HepG2 (cell line): ENCODE measurements around the gene PSD. TPM values are rescaled to one million over a fixed set of nuclear protein-coding genes. Genes with fewer than 3 reads are reported as not detected.

ENCODE experiments used
- AGO2 ChIP-seq: fragments of 200-400 bp; formaldehyde crosslinking; optimal IDR thresholded peaks from 2 replicates; pipeline ENCODE3; 2017; ENCODE audit warnings: mild to moderate bottlenecking, low read depth, low read length, moderate library complexity
- ATAD3A ChIP-seq: sonication (generic); formaldehyde crosslinking; IDR thresholded peaks from 2 replicates; pipeline ENCODE4 v1.4.0; 2020; ENCODE audit warnings: missing genetic modification reagents
- ELF4 ChIP-seq: sonication (generic); formaldehyde crosslinking; IDR thresholded peaks from 2 replicates; pipeline ENCODE4 v1.5.0; 2020; ENCODE audit warnings: missing genetic modification reagents, mild to moderate bottlenecking, moderate library complexity, borderline replicate concordance
- IKZF4 ChIP-seq: sonication (generic); formaldehyde crosslinking; IDR thresholded peaks from 2 replicates; pipeline ENCODE4 v1.5.1; 2020; ENCODE audit warnings: borderline replicate concordance, mild to moderate bottlenecking, low read depth, missing genetic modification reagents; ENCODE audit errors: not compliant biosample characterization
- MED8 ChIP-seq: sonication (generic); formaldehyde crosslinking; IDR thresholded peaks from 2 replicates; pipeline ENCODE4 v1.8.1; 2023; ENCODE audit warnings: mild to moderate bottlenecking, missing genetic modification reagents; ENCODE audit not compliant: insufficient replicate concordance
- MXI1 ChIP-seq: IDR thresholded peaks from 3 replicates; pipeline ENCODE4 v1.6.1; 2012; ENCODE audit warnings: low read depth, low read length, inconsistent platforms, borderline replicate concordance
- NR2F2 ChIP-seq: IDR thresholded peaks from 2 replicates; pipeline ENCODE4 v1.6.1; 2012; ENCODE audit warnings: low read depth, inconsistent platforms, borderline replicate concordance
- POLR2G ChIP-seq: fragments of 200-400 bp; formaldehyde crosslinking; IDR thresholded peaks from 2 replicates; pipeline ENCODE4 v1.6.1; 2018; ENCODE audit warnings: mild to moderate bottlenecking, low read depth, low read length, moderate library complexity
- PPARG ChIP-seq: conservative IDR thresholded peaks from 2 replicates; pipeline ENCODE4 v1.6.1; 2016; ENCODE audit warnings: missing biosample characterization, missing genetic modification reagents
- PTBP1 ChIP-seq: fragments of 200-400 bp; formaldehyde crosslinking; IDR thresholded peaks from 2 replicates; pipeline ENCODE4 v1.6.1; 2018; ENCODE audit warnings: low read length, low read depth; ENCODE audit not compliant: poor library complexity, severe bottlenecking
- SETDB1 ChIP-seq: sonication (generic); formaldehyde crosslinking; IDR thresholded peaks from 2 replicates; pipeline ENCODE4 v1.5.1; 2020; ENCODE audit warnings: missing genetic modification reagents, mild to moderate bottlenecking, borderline replicate concordance
- SP2 ChIP-seq: sonication (generic); formaldehyde crosslinking; IDR thresholded peaks from 2 replicates; pipeline ENCODE4 v1.5.1; 2020; ENCODE audit warnings: mild to moderate bottlenecking, missing genetic modification reagents
- SRSF1 ChIP-seq: fragments of 200-400 bp; formaldehyde crosslinking; optimal IDR thresholded peaks from 2 replicates; pipeline ENCODE3; 2017; ENCODE audit warnings: mild to moderate bottlenecking, low read depth, low read length, moderate library complexity
- SRSF9 ChIP-seq: fragments of 200-400 bp; formaldehyde crosslinking; IDR thresholded peaks from 2 replicates; pipeline ENCODE4 v1.6.1; 2018; ENCODE audit warnings: borderline replicate concordance, mild to moderate bottlenecking, low read depth, low read length; ENCODE audit not compliant: insufficient read depth, poor library complexity, severe bottlenecking
- SSRP1 ChIP-seq: IDR thresholded peaks from 2 replicates; pipeline ENCODE4 v1.6.1; 2016; ENCODE audit warnings: control low read depth
- TBX3 ChIP-seq: fragments of 450-650 bp; IDR thresholded peaks from 2 replicates; pipeline ENCODE4 v1.6.1; 2017; ENCODE audit warnings: antibody characterized with exemption, mild to moderate bottlenecking, inconsistent platforms, borderline replicate concordance
- ZNF142 ChIP-seq: sonication (generic); formaldehyde crosslinking; IDR thresholded peaks from 2 replicates; pipeline ENCODE4 v1.4.0; 2020; ENCODE audit warnings: missing genetic modification reagents
- ZNF33A ChIP-seq: sonication (generic); formaldehyde crosslinking; IDR thresholded peaks from 2 replicates; pipeline ENCODE4 v1.5.1; 2020; ENCODE audit warnings: missing genetic modification reagents, mild to moderate bottlenecking, moderate library complexity, borderline replicate concordance
- ZNF775 ChIP-seq: sonication (generic); formaldehyde crosslinking; IDR thresholded peaks from 2 replicates; pipeline ENCODE4 v1.4.0; 2020; ENCODE audit warnings: missing genetic modification reagents, mild to moderate bottlenecking, moderate library complexity, borderline replicate concordance
- ZNF883 ChIP-seq: sonication (generic); formaldehyde crosslinking; IDR thresholded peaks from 2 replicates; pipeline ENCODE4 v1.5.1; 2020; ENCODE audit warnings: mild to moderate bottlenecking, missing genetic modification reagents; ENCODE audit errors: not compliant biosample characterization
- polyA plus RNA-seq, 8 experiments: library from polyadenylated mRNA; depleted of rRNA in 3 of 8; stranded (reverse) in 7 of 8; unstranded in 1 of 8; fragments of >200 nt; fragmentation: Illumina TruSeq in 4 of 8; extraction: Trizol in 4 of 8; gene quantifications; 2 replicates each; pipeline versions ENCODE4 v1.2.1 to v1.2.3, GENCODE V29; 2011 to 2016; ENCODE audit warnings: low read depth in 4 of 8, missing spikeins in 1 of 8, mixed read lengths in 1 of 8; ENCODE audit not compliant: insufficient read depth in 1 of 8
- total RNA-seq, 5 experiments: library from RNA; depleted of rRNA; stranded (reverse); fragments of >200 nt; fragmentation: Illumina TruSeq; extraction: Trizol; gene quantifications; 2 replicates each; pipeline ENCODE4 v1.2.3, GENCODE V29; 2016; ENCODE audit warnings: low read depth in 1 of 5
- TF ChIP-seq, protein P1 (sequence below), 2 experiments: sonication (generic) in 1 of 2; formaldehyde crosslinking in 1 of 2; IDR thresholded peaks; 2 replicates each; pipeline versions ENCODE4 v1.4.0 to v1.6.1; 2018 to 2020; ENCODE audit warnings: missing genetic modification reagents in 2 of 2, borderline replicate concordance in 1 of 2, low read depth in 1 of 2, mild to moderate bottlenecking in 1 of 2, missing biosample characterization in 1 of 2

The PSD gene
- total and polyA plus RNA-seq, 2 of the 13 experiments (the other 11 are each of a cell fraction or from before 2014, with no cell fraction given) = 0.35 to 0.58 TPM

- TF ChIP-seq ZNF142 (CRISPR knock-in tag) (no peak), TBX3 (no peak), ZNF33A (CRISPR knock-in tag) (no peak), ELF4 (no peak), ATAD3A (CRISPR knock-in tag) (no peak), POLR2G (peak; percentile 79), SSRP1 (CRISPR knock-in tag) (no peak), PPARG (CRISPR knock-in tag) (peak; percentile 39; the same call in 1 of the 2 replicates), ZNF883 (CRISPR knock-in tag) (peak; percentile 70), SRSF1 (peak; percentile 59), MXI1 (peak; percentile 72; the same call in 1 of the 3 replicates), SP2 (CRISPR knock-in tag) (no peak), SRSF9 (no peak), NR2F2 (no peak), IKZF4 (CRISPR knock-in tag) (peak; percentile 87), SETDB1 (CRISPR knock-in tag) (no peak), PTBP1 (no peak), AGO2 (peak; percentile 63), ZNF775 (CRISPR knock-in tag) (no peak), MED8 (CRISPR knock-in tag) (peak; percentile 59)
- TF ChIP-seq, protein P1, sequence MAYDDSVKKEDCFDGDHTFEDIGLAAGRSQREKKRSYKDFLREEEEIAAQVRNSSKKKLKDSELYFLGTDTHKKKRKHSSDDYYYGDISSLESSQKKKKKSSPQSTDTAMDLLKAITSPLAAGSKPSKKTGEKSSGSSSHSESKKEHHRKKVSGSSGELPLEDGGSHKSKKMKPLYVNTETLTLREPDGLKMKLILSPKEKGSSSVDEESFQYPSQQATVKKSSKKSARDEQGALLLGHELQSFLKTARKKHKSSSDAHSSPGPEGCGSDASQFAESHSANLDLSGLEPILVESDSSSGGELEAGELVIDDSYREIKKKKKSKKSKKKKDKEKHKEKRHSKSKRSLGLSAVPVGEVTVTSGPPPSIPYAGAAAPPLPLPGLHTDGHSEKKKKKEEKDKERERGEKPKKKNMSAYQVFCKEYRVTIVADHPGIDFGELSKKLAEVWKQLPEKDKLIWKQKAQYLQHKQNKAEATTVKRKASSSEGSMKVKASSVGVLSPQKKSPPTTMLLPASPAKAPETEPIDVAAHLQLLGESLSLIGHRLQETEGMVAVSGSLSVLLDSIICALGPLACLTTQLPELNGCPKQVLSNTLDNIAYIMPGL (CRISPR knock-in tag; IDR thresholded peaks at IDR 0.05; ENCODE audit: borderline replicate concordance in 1 of 2, low read depth in 1 of 2) = peak in 1 of 2 experiments; percentile 81; a peak in 3 of 4 replicates
These were observed 13.8 kb upstream of the PSD start, which contains the start of gene CUEDC2 (continued) for GRCh38 chr10:102432162-102432950.
